Spleen (tissue), 11 donors: ENCODE results near the gene KRTAP5-1. TPM values are rescaled to one million over a fixed set of nuclear protein-coding genes. Genes with fewer than 3 reads are reported as not detected.

Experiments used
- DNase-seq: peaks from one replicate; pipeline ENCODE4 v3.0.0-alpha.2; 2020
- H3K27ac ChIP-seq, 8 donors: fragments of 200-600 bp; sonication (generic) in 7 of 8; 1 replicate in 4 of 8; 2 replicates in 4 of 8; pipeline versions ENCODE4 v1.5.0 to v1.8.0; 2016 to 2021; ENCODE audit warnings: inconsistent platforms in 4 of 8, mild to moderate bottlenecking in 4 of 8, moderate library complexity in 1 of 8
- H3K27me3 ChIP-seq, 7 donors: fragments of 200-600 bp; sonication (generic) in 6 of 7; replicated peaks in 1 of 7; 1 replicate in 4 of 7; 2 replicates in 3 of 7; pipeline versions ENCODE4 v1.5.0 to v1.8.0; 2016 to 2021; ENCODE audit warnings: inconsistent platforms in 3 of 7, mild to moderate bottlenecking in 1 of 7
- H3K36me3 ChIP-seq, 6 donors: fragments of 200-600 bp; sonication (generic) in 5 of 6; 1 replicate in 4 of 6; 2 replicates in 2 of 6; pipeline versions ENCODE4 v1.5.0 to v1.8.0; 2016 to 2021; ENCODE audit warnings: inconsistent platforms in 2 of 6
- H3K4me1 ChIP-seq, 6 donors: fragments of 200-600 bp; sonication (generic) in 5 of 6; 1 replicate in 3 of 6; 2 replicates in 3 of 6; pipeline versions ENCODE4 v1.5.0 to v1.8.0; 2016 to 2021; ENCODE audit warnings: inconsistent platforms in 3 of 6
- H3K4me3 ChIP-seq, 8 donors: fragments of 200-600 bp; sonication (generic) in 7 of 8; 1 replicate in 4 of 8; 2 replicates in 4 of 8; pipeline versions ENCODE4 v1.5.0 to v1.8.0; 2016 to 2021; ENCODE audit warnings: inconsistent platforms in 4 of 8, mild to moderate bottlenecking in 4 of 8, moderate library complexity in 2 of 8
- H3K9me3 ChIP-seq, 8 donors: fragments of 200-600 bp; sonication (generic) in 7 of 8; 1 replicate in 4 of 8; 2 replicates in 4 of 8; pipeline versions ENCODE4 v1.5.0 to v1.8.0; 2016 to 2021; ENCODE audit warnings: inconsistent platforms in 4 of 8
- CTCF ChIP-seq, 11 experiments: fragments of 200-600 bp in 7 of 11; fragments of 450-650 bp in 4 of 11; sonication (generic) in 4 of 11; IDR thresholded peaks in 8 of 11; conservative IDR thresholded peaks in 3 of 11; 1 replicate in 7 of 11; 2 replicates in 4 of 11; pipeline versions ENCODE4 v1.4.0 to v1.8.0; 2016 to 2021; ENCODE audit warnings: antibody characterized with exemption in 11 of 11, inconsistent platforms in 4 of 11, mild to moderate bottlenecking in 1 of 11
- POLR2A ChIP-seq, 3 donors: fragments of 450-650 bp; IDR thresholded peaks; one replicate each; pipeline ENCODE4 v1.5.1; 2017; ENCODE audit warnings: antibody characterized with exemption in 3 of 3, mild to moderate bottlenecking in 1 of 3
- POLR2AphosphoS5 ChIP-seq, 3 donors: sonication (generic); formaldehyde crosslinking; IDR thresholded peaks; one replicate each; pipeline ENCODE4 v1.5.1; 2017; ENCODE audit warnings: antibody characterized with exemption in 3 of 3
- WGBS, 5 donors: extraction: QIAGEN DNeasy Blood & Tissue Kit in 3 of 5; methylation state at CpG; one replicate each; pipeline versions ENCODE4 v1.1.5 to v1.1.7; 2013 to 2018; 5-methylcytosine and 5-hydroxymethylcytosine counted together
- intact Hi-C: fragments of 100-400 bp; cut with DNase I; formaldehyde crosslinking; loops from one replicate; pipeline ENCODE4 v1.15.0; 2023; ENCODE audit warnings: low total_unique reads
- polyA plus RNA-seq, 3 donors: library from polyadenylated mRNA; stranded (reverse); fragments of 200-250 nt; gene quantifications; one replicate each; pipeline ENCODE4 v1.2.1, GENCODE V29; 2013
- total RNA-seq, 7 donors: library from RNA; depleted of rRNA in 3 of 7; stranded (reverse); fragments of >200 nt in 3 of 7; fragmentation: NEBNext Ultra II Directional in 4 of 7; extraction: Animal tissue kit (Norgen Biotek cat#: 25700) in 4 of 7; gene quantifications; one replicate each; pipeline versions ENCODE4 v1.1.0 to v1.2.1, GENCODE V29; 2016 to 2021
- donor health status: healthy with polysubstance abuse.
- donor health status: DM: no; HTN: no; CAD: no; lungs with moderate emphysema.
- donor health status: DM: no; HTN: no; CAD: no.
- donor health status: Bipolar disorder and iron deficiency.
- donor health status: healthy.
- donor health status: DM: no; HTN: no; CAD: no.
- donor health status: DM: yes; HTN: yes; CAD: no.

Gene KRTAP5-1
- total and polyA plus RNA-seq, 10 donors, result not detected

GRCh38 chr11:1541474-1542204, 43.4 kb downstream of the KRTAP5-1 start:
- DNase-seq, result no peak
- no peaks in the 10 kb centered on the region for H3K9me3 ChIP-seq
- H3K4me1 ChIP-seq, result peaks cover 3 to 18% (median 12%) of the 10 kb centered on the region in 6 donors
- no peak overlapping the region for H3K27ac ChIP-seq
- peaks cover 0 to 55% (median 17%) of the 10 kb centered on the region in 7 donors for H3K27me3 ChIP-seq
- H3K36me3 ChIP-seq, result peaks cover 0 to 4% (median 0%) of the 10 kb centered on the region in 6 donors
- intact Hi-C loops, result no loop called here
- TF ChIP-seq CTCF (IDR thresholded peaks at IDR 0.05 in 8 of 11, conservative IDR thresholded peaks at IDR 0.05 in 3 of 11) (no peak), POLR2A (IDR thresholded peaks at IDR 0.05) (no peak), POLR2AphosphoS5 (IDR thresholded peaks at IDR 0.05) (no peak)
- 84 to 95% (median 88%) methylated on average over 14 to 22 of the region's 22 CpGs for WGBS, 5 donors
- H3K4me3 ChIP-seq, result no peak overlapping the region

GRCh38 chr11:1540074-1540473, 45.0 kb downstream of the KRTAP5-1 start:
- no peaks in the 10 kb centered on the region for H3K9me3 ChIP-seq
- H3K4me3 ChIP-seq, result no peak overlapping the region
- peaks cover 0 to 16% (median 4%) of the 10 kb centered on the region in 6 donors for H3K36me3 ChIP-seq
- no peak overlapping the region for H3K27ac ChIP-seq
- peaks cover 0 to 39% (median 5%) of the 10 kb centered on the region in 7 donors for H3K27me3 ChIP-seq
- 88 to 94% (median 90%) methylated on average over 6 of the region's 6 CpGs for WGBS, 5 donors
- peaks cover 5 to 26% (median 20%) of the 10 kb centered on the region in 6 donors for H3K4me1 ChIP-seq
- TF ChIP-seq POLR2A (IDR thresholded peaks at IDR 0.05) (no peak), CTCF (IDR thresholded peaks at IDR 0.05 in 8 of 11, conservative IDR thresholded peaks at IDR 0.05 in 3 of 11) (no peak)
- intact Hi-C loops, result no loop called here
- DNase-seq, result no peak

GRCh38 chr11:1538153-1538552, 46.9 kb downstream of the KRTAP5-1 start:
- Histone ChIP-seq H3K9me3 (no peaks in the 10 kb centered on the region), H3K27ac (no peak overlapping the region), H3K4me3 (no peak overlapping the region), H3K27me3 (peaks cover 0 to 20% (median 0%) of the 10 kb centered on the region in 7 donors), H3K36me3 (peaks cover 0 to 32% (median 4%) of the 10 kb centered on the region in 6 donors), H3K4me1 (peaks cover 10 to 45% (median 38%) of the 10 kb centered on the region in 6 donors)
- DNase-seq, result no peak
- intact Hi-C loops, result no loop called here
- no peak for TF ChIP-seq POLR2A (IDR thresholded peaks at IDR 0.05)
- TF ChIP-seq CTCF (IDR thresholded peaks at IDR 0.05 in 8 of 11, conservative IDR thresholded peaks at IDR 0.05 in 3 of 11), result no peak
- TF ChIP-seq POLR2AphosphoS5 (IDR thresholded peaks at IDR 0.05), result no peak
- 66 to 81% (median 77%) methylated on average over 5 of the region's 5 CpGs for WGBS, 5 donors

- 84 to 89% (median 86%) methylated on average over 16 of the region's 16 CpGs for WGBS, 5 donors
- Histone ChIP-seq H3K27me3 (peaks cover 0 to 10% (median 0%) of the 10 kb centered on the region in 7 donors), H3K27ac (no peak overlapping the region), H3K4me3 (no peak overlapping the region), H3K4me1 (peaks cover 13 to 64% (median 54%) of the 10 kb centered on the region in 6 donors), H3K9me3 (no peaks in the 10 kb centered on the region), H3K36me3 (peaks cover 0 to 49% (median 15%) of the 10 kb centered on the region in 6 donors)
- intact Hi-C loops, result no loop called here
- no peak for DNase-seq
- no peak for TF ChIP-seq POLR2A (IDR thresholded peaks at IDR 0.05)
- TF ChIP-seq CTCF (IDR thresholded peaks at IDR 0.05 in 8 of 11, conservative IDR thresholded peaks at IDR 0.05 in 3 of 11), result no peak
- TF ChIP-seq POLR2AphosphoS5 (IDR thresholded peaks at IDR 0.05), result no peak
These were observed 48.8 kb downstream of the KRTAP5-1 start for GRCh38 chr11:1536065-1536843.
